Cardiac muscle cell (in vitro differentiated cells and primary cell): ENCODE measurements around the gene KIF17. TPM values are rescaled to one million over a fixed set of nuclear protein-coding genes. Genes with fewer than 3 reads are reported as not detected.
"Not testable (repeated sequence)": the region's sequence is repeated elsewhere in the genome, so short reads cannot be mapped to it uniquely, and the experiment has no call there.

Source experiments
- DNase-seq, 2 donors: peaks; one replicate each; pipeline versions ENCODE4 v3.0.0 to v3.0.0-alpha.2; 2010 to 2017; ENCODE audit warnings: low read depth in 1 of 2, low spot score in 1 of 2
- H3K27ac ChIP-seq: fragments of 200-600 bp; sonication (generic); 2 replicates; pipeline ENCODE4 v1.5.1; 2016
- H3K27me3 ChIP-seq: fragments of 200-600 bp; sonication (generic); 2 replicates; pipeline ENCODE4 v1.6.0; 2016; ENCODE audit warnings: control low read depth
- H3K36me3 ChIP-seq: fragments of 200-600 bp; sonication (generic); 2 replicates; pipeline ENCODE4 v1.5.1; 2016; ENCODE audit warnings: control low read depth
- H3K4me1 ChIP-seq: fragments of 200-600 bp; sonication (generic); 2 replicates; pipeline ENCODE4 v1.8.1; 2017; ENCODE audit warnings: low read depth, mild to moderate bottlenecking, mixed run types
- H3K4me3 ChIP-seq: fragments of 200-600 bp; sonication (generic); 2 replicates; pipeline ENCODE4 v1.5.1; 2016; ENCODE audit warnings: mild to moderate bottlenecking
- H3K9me3 ChIP-seq: fragments of 200-600 bp; sonication (generic); 2 replicates; pipeline ENCODE4 v1.5.1; 2017; ENCODE audit warnings: low read depth, mild to moderate bottlenecking, control low read depth
- CTCF ChIP-seq: IDR thresholded peaks from 2 replicates; pipeline ENCODE4 v1.5.1; 2012; ENCODE audit warnings: low read depth, mild to moderate bottlenecking, low read length
- polyA plus RNA-seq: library from polyadenylated mRNA; unstranded; fragments of >200 nt; fragmentation: Nextera tagmentation; extraction: Ambion mirVana; gene quantifications from 2 replicates; pipeline ENCODE4 v1.2.1, GENCODE V29; 2016
- total RNA-seq: library from RNA; depleted of rRNA; stranded (reverse); fragments of >200 nt; gene quantifications from 2 replicates; pipeline ENCODE4 v1.2.3, GENCODE V29; 2016

Gene KIF17
- total and polyA plus RNA-seq, 2 experiments from 2014 or later: 1.1 to 15.0 TPM

GRCh38 chr1:20678599-20678998, 39.2 kb downstream of the KIF17 start:
- Histone ChIP-seq H3K27me3 (no peaks in the 10 kb centered on the region), H3K36me3 (no peaks in the 10 kb centered on the region), H3K4me3 (no peak overlapping the region), H3K9me3 (no peaks in the 10 kb centered on the region), H3K4me1 (no peaks in the 10 kb centered on the region), H3K27ac (no peak overlapping the region)
- no peak for TF ChIP-seq CTCF
- DNase-seq: no peak

GRCh38 chr1:20673626-20674025, 44.2 kb downstream of the KIF17 start:
- not testable (repeated sequence) for H3K9me3 ChIP-seq, H3K36me3 ChIP-seq, H3K4me3 ChIP-seq, H3K4me1 ChIP-seq, DNase-seq, H3K27me3 ChIP-seq, H3K27ac ChIP-seq

GRCh38 chr1:20672265-20672632, 45.6 kb downstream of the KIF17 start:
- no peaks in the 10 kb centered on the region for H3K36me3 ChIP-seq
- no peaks in the 10 kb centered on the region for H3K27me3 ChIP-seq
- DNase-seq: no peak
- no peaks in the 10 kb centered on the region for H3K4me1 ChIP-seq
- H3K4me3 ChIP-seq: no peak overlapping the region
- no peak overlapping the region for H3K27ac ChIP-seq
- TF ChIP-seq CTCF: no peak
- no peaks in the 10 kb centered on the region for H3K9me3 ChIP-seq

- Histone ChIP-seq H3K27me3 (no peaks in the 10 kb centered on the region), H3K4me1 (no peaks in the 10 kb centered on the region), H3K27ac (no peak overlapping the region), H3K36me3 (no peaks in the 10 kb centered on the region), H3K4me3 (no peak overlapping the region), H3K9me3 (no peaks in the 10 kb centered on the region)
- no peak for DNase-seq
- TF ChIP-seq CTCF: no peak
These were observed 46.9 kb downstream of the KIF17 start for GRCh38 chr1:20670936-20671335.

GRCh38 chr1:20668581-20668980, 49.2 kb downstream of the KIF17 start:
- Histone ChIP-seq H3K27ac (no peak overlapping the region), H3K4me3 (no peak overlapping the region), H3K36me3 (no peaks in the 10 kb centered on the region), H3K27me3 (no peaks in the 10 kb centered on the region), H3K9me3 (no peaks in the 10 kb centered on the region), H3K4me1 (no peaks in the 10 kb centered on the region)
- DNase-seq: no peak
- TF ChIP-seq CTCF: no peak

GRCh38 chr1:20666804-20667203, 51.0 kb downstream of the KIF17 start:
- peaks cover 3% of the 10 kb centered on the region for H3K4me1 ChIP-seq
- no peaks in the 10 kb centered on the region for H3K27me3 ChIP-seq
- H3K4me3 ChIP-seq: no peak overlapping the region
- TF ChIP-seq CTCF: no peak
- DNase-seq: no peak
- H3K36me3 ChIP-seq: no peaks in the 10 kb centered on the region
- H3K9me3 ChIP-seq: no peaks in the 10 kb centered on the region
- H3K27ac ChIP-seq: no peak overlapping the region
